GM20000 (cell line): ENCODE results near the gene MIA2.

Experiments
- DNase-seq: peaks from one replicate; pipeline ENCODE4 v3.0.0; 2012; ENCODE audit warnings: low spot score
- TF ChIP-seq, protein P1 (sequence below): IDR thresholded peaks from 2 replicates; pipeline ENCODE4 v1.5.1; 2012; ENCODE audit warnings: mild to moderate bottlenecking, control low read depth; ENCODE audit errors: extremely low read depth, missing control alignments

MIA2 gene

DNA sequence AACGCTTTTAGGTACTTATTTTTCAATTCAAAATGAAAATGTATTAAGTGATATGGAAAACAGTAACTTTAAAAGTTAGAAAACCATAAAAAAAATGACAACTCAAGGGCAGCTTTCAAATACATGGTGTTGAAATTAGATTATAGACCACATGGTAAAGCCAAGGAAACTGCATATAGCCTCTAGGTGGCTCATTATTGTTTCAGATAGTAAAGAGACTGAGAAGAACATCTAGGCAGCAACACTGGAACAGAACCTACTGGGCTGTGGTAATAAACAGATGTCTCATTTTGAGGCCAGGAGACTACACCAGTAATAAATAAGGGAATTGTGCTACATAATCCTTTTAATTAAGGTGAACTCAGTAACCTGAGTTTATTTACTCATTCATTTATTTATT is 185.6 kb downstream of the MIA2 start:
- DNase-seq, result no peak
- TF ChIP-seq, protein P1, sequence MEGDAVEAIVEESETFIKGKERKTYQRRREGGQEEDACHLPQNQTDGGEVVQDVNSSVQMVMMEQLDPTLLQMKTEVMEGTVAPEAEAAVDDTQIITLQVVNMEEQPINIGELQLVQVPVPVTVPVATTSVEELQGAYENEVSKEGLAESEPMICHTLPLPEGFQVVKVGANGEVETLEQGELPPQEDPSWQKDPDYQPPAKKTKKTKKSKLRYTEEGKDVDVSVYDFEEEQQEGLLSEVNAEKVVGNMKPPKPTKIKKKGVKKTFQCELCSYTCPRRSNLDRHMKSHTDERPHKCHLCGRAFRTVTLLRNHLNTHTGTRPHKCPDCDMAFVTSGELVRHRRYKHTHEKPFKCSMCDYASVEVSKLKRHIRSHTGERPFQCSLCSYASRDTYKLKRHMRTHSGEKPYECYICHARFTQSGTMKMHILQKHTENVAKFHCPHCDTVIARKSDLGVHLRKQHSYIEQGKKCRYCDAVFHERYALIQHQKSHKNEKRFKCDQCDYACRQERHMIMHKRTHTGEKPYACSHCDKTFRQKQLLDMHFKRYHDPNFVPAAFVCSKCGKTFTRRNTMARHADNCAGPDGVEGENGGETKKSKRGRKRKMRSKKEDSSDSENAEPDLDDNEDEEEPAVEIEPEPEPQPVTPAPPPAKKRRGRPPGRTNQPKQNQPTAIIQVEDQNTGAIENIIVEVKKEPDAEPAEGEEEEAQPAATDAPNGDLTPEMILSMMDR, result no peak

DNA sequence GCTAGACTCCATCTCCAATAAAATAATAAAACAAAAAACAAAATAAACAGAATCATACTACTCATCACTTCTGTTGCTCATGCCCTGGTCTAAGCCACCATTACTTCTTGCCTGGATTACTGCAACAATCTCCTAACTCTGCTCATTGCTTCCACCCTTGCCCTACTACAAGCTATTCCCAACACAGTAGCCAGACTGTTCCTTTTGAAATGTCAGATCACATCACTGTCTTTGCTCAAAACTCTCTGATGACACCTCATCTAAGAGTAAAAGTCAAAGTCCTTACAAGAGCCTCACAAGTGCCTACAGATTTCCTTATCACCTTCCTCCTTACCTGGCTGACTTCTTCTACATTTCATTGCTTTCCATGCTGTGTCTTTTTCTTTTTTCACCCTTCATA is 188.5 kb downstream of the MIA2 start:
- TF ChIP-seq, protein P1, result no peak
- DNase-seq, result no peak

DNA sequence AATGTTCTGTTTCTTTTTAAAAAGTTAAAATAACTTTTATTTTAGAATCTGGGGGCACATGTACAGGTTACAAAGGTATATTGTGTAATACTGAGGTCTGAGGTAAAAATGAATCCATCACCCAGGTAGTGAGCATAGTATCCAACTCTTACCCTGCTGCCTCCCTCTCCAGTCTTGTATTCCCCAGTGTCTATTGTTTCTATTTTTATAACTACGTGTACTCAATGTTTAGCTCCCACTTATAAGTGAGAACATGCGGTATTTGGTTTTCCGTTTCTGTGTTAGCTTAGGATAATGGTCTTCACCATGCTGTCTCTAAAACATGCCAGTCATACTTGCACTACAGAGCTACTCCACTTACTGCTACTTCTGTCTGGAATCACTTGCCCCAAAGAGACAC is 190.1 kb downstream of the MIA2 start:
- no peak for DNase-seq
- TF ChIP-seq, protein P1, result no peak

DNA sequence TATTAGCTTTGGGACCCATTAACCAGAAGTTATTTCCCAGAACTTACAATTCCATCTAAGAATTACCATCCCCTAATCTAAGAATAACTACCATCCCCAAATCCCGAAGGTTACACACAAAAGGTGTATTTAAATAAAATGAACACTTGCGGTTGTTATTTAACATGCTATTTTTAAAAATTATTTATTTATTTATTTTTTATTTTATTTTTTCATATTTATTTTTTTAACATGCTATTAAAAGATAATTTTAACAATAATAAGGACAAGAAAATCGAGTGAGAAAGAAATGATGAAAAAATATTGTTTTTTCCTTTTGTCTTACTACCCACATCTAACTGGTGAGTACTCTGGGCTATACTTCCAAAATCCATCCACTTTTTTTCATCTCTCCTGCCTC is 192.2 kb downstream of the MIA2 start:
- TF ChIP-seq, protein P1, result no peak

GRCh38 chr14:39426605-39427004 is 192.9 kb downstream of the MIA2 start:
- TF ChIP-seq, protein P1, result no peak
- DNase-seq, result peak; percentile 20

More for the DNA sequence above, 192.2 kb downstream of the MIA2 start:
- no peak for DNase-seq

GRCh38 chr14:39428118-39428517 is 194.4 kb downstream of the MIA2 start:
- no peak for DNase-seq
- TF ChIP-seq, protein P1, result no peak

DNA sequence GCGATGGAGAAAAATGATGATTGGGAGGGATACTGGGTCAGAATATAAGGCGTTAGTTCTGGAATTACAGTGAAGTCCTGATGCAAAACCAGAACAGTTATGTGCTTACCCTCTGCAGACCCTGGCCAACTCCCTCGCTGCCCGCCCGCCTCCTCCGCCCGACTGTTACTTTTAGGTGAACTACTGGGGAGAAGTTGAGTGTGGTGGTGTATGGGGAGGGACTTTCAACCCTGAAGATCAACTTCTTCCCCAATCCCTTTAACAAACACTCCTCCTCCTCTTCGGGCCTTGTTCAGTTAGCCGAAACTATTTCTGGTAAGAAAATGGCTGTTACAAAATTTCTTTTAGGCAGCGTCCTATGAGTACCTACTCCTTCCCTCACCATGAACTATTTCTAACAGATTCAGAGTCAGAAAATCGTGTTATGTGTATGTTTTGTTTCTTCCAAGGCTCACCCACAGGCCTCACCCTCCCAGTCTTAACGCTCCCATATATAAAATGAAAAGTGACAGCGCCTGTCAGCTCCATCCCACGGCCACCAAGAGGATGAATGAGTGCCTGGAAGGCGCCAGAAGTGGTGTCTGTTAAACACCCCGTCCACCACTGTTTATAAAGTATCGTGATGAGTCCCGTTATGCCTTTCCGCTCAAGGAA is 197.2 kb downstream of the MIA2 start:
- peak; percentile 37 for DNase-seq
- TF ChIP-seq, protein P1, result no peak
